ENCODE results near the gene AMOTL1.

Gene AMOTL1

DNA sequence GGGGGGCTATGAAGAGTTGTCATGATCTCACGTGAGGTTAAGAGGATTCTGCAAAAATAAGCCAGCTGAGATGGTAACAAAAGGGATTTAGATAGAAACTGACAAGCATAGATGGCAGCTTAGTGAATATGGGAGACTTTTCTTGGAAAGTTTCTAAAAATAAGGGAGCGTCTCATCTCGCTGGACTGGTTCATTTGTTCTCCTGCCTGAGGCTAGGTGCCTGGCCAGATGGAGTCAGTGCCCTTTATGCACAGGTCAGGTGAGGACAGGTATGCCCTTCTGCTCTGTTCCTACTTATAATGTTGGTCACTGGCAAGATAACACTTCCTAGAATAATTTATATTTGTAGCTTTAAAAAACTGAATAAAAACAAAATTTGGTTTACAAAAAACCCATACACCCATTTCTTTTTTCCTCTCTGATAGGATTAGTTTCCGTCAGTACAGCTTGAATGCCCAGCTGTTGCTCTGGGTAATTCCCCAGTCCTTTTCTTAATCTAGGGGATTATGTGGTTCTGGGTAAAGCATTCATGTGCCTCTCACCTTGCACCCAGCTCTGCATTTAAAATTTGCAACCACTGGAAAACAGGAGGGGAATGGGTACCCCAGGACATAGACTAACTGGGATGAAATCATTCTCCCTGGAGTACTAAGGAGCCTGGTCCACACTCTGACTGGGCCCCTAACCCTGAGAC is 90.0 kb downstream of the AMOTL1 start:
- DNase-seq = no peak

DNA sequence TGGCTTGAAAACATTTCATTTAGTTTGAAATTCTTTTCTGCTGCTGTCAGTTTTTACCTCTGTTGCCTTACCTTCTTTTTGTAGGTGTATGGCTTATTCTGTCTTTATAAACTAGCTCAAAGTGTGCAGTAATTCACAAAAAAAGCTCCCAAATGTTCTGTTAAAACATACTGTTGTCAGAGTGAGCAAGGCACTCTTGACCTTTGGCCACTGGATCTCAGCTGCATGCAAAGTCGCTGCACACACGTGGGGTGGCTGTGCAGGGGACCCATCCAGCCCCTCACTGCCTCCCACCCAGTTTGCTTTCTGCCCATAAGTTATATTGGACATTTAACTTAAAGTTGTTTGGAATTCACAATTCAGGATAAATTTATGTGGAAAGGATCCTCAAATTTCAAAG is 92.2 kb downstream of the AMOTL1 start:
- no peak for DNase-seq

DNA sequence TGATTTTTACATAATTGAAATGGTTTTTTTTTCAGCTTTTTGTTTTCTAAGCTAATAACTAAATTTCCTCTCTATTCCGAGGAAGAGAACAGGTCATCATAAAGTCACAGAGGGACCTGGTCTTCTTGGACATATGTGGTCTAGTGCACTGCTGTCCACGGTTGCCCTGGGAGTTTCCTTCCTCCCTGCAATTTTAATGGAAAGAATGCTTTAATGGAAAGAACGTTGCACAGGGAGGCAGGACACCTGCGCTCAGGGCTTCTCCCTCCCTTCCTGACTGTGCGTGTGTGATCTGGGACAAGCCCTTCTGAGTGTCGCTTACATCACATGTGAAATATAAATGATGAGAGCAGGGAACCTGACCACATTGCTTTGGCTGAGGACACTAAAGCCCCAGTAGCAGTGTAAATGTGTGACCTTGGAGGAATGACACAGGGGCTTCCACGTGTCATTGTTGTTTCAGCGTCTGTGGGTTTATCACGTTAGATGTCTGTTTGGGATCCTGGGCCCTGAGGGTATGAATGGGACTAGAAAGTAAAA is 93.2 kb downstream of the AMOTL1 start:
- no peak for DNase-seq

DNA sequence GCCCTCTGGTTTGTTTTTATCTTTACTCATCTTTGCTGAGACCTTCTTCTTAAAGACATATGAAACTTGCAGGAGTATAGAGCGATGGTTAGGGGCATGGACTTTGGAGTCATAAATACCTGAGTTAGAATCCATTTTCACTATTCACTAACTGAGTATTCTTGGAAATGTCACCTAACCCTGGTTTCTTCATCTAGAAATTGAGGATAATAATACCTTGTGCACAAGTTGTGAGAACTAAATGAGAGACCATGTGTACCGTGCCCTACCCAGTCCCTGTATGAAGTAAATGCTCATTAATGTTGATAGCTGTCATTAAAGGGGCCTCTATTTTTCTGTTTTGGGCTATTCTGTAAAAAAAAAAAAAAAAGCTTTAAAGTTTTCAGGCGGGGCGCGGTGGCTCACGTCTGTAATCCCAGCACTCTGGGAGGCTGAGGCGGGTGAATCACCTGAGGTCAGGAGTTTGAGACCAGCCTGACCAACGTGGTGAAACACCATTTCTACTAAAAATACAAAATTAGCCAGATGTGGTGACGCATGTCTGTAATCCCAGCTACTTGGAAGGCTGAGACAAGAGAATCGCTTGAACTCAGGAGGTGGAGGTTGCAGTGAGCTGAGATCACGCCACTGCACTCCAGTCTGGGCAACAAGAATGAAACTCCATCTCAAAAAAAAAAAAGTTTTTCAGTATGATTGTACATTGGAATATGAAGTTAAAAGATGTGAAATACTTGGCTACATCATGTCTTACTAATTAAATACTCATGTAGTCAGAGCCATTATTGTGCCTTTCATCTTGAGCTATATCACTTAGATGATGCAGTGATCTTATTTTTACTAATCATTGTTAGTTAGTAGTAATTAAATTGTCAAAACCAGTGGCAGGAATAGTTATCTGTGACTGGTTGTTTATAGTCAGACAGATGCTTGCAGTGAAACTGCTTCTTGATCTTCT is 95.0 kb downstream of the AMOTL1 start:
- no peak for DNase-seq

DNA sequence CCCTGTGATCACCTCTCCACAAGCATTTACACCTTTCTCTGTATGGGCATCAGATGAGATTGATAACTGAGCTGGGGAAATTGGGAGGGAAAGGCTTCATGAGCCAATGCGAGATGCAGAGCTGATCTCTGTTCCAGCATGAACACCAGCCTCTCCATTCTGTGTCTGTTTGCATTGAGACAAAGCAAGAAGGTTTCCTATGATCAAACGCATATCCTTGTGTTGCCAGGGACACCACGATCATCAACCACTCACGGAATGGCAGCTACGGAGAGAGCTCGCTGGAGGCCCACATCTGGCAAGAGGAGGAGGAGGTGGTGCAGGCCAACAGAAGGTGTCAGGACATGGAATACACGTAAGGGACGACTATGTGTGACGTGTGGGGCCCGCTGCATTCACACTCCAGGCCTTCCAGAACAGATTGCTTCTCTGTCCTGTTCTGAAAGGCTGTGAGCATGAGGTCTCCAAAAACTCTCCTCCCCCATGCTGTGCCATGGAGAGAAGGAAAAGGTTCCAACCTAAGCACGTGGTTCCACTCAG is 96.4 kb downstream of the AMOTL1 start:
- no peak for DNase-seq

DNA sequence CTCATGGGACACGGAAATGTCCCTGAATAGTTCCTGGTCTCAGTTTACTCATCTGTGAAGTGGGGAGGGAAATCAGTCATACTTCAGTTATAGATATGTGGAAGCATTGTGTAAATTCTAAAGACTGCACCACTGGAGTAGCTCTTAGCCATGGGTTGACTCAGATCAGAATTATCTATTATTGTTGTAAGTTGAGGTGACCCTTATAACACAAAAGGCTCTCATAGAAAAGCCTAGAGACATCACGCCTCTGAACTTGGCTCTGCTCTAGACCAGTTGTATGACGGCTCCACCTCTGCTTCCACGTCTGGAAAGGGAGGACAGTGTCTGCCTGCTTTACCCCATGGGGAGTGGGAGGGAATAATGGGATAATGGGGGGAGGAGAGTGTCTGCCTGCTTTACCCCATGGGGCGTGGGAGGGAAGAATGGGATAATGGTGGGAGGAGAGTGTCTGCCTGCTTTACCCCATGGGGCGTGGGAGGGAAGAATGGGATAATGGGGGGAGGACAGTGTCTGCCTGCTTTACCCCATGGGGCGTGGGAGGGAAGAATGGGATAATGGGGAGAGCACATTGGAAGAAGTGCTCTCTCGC is 98.2 kb downstream of the AMOTL1 start:
- DNase-seq = no peak

DNA sequence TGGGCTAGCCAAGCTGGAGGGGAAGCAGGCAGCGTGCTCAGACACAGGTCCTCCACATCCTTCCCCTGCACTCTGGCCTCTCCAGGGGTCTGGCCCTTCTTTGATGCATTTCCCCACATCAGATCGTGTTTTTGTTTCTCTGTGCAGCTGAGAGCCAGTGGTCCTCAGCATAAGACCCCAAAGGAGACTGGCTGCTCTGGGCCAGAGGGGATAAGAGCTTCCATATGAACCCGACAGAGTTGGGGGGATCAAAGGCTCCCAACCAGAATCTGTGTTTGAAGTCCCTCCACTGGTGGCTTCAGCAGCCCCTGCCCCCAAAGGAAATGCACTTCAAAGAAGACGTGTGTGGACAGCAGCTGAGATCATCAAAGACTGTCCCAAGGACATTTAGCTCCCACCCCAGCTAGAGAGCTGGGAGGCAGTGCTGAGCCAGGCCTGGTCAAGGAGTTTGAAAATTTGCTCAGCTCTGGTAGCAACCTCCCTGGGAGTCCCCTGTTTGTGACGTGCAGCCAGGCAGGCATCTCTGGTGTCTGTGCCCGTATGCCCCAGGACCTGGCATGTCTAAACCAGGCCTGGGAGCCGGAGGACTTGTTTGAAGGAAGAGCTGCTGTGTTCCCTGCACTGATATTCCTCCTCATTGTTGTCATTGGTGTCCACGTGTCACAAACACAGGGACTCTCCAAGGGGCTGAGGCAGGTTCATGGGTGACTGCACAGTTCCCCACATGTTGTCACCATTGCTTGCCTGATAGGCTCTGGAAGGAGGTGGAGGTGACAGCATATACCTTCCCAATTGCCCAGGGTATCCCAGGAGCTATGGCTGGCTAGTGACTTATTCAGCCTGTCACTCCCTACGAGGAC is 99.0 kb downstream of the AMOTL1 start:
- no peak for DNase-seq

DNA sequence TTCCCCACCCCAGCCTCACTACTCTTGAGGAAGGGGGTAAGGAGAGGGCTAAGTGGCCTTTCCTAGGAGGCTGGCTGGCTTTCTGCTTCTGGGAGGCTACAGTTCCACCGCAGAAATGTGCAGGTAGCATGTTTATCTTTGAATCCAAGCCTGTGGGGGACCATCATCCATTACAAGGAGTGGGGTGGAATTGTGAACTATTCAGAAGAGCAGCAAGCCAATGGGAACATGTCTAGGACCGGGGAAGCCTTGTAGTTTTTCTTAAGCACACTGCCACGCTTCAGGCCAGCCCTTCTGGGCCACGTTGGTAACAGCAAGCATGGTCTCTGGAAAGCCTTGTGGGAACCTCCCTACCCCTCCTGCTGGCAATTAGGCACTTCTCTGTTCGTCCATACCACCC is 100.3 kb downstream of the AMOTL1 start:
- no peak for DNase-seq

DNA sequence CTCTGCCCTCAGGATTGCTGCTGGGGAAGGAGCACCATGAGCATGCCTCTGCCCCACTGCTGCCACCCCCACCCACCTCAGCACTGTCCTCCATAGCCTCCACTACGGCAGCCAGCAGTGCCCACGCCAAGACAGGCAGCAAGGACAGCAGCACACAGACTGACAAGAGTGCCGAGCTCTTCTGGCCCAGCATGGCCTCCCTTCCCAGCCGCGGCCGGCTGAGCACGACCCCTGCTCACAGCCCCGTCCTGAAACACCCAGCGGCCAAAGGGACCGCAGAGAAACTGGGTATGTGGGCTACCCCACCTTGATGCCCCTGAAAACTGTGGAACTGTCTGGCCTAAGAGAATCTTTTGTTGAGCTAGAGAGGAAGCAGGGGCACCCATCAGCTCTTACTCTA is 101.0 kb downstream of the AMOTL1 start:
- DNase-seq = no peak

DNA sequence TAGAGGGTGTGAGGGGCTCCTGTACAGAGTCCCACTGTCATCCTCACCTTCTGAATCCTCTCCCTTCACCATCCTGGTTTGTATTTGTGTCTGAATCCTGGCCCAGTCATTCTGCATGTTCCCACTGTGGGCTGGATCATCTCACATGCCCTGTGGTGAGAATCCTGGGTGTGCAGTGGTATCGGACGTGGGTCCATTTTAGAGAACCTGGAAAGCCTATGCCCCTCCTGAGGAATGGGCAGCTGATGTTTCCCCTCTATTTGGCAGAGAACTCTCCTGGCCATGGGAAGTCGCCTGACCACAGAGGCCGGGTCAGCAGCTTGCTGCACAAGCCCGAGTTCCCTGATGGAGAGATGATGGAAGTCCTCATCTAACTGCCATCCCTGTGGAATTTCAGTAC is 102.3 kb downstream of the AMOTL1 start:
- DNase-seq = no peak

DNA sequence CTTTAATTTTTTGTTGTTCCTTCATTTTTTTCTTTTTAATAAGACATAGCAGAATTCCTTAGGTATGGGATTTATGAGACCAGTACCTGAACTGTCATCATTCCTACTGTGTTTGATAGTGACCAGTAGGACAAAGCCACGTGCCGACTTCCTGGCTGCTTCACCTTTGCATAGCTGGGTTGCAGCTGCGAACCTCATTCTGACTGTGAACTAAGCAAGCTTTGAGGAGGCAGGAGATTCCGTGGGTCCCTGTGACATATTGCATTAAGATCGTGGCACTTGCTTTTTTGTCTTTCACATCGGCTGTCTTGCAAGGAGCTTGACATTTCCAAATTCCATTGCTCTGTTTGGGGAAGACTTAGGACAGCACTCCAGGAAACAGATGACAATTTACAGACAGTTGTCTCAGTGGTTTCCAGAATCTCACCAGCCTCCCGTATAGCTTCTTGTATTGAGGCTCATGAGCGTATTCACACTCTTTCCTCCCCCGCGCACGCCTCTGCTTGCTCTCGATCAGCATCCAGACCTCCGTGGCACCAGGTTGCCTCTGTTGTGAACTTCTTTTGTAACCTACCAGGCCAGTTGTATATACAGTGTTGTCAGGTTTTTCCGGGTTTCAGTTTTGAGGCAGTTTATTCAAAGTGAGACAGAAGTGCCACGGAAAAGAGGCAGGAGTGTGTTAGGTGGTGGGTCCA is 103.5 kb downstream of the AMOTL1 start:
- DNase-seq = no peak

DNA sequence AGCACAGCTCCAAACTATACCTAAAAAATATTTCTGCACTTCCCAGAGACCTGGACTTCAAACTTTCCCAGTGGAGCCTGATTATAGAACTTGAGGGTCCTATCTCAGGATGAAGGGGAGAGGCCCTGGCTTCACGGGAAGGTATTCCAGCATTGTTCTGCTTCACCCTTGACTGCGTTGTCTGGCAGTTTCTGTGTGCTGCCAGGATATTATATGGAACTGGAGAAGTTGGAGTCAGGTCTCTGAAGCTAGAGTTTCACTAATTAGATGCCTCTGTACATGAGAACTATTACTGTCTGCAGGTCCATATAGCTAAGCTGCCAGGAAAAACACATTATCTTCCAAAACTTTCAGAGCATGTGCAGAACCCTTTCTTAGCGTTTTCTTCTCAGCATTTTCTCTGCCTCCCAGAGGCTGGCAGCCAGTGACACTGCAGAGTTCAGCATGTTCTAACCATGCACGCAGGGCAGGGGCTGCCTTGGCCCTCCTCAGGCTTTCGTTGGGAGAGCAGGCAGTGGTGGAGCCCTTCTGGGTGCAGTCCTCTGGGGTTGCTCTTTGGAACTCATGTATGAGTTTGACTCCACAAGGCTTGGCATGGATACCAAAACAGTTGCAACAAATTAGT is 105.9 kb downstream of the AMOTL1 start:
- no peak for DNase-seq

DNA sequence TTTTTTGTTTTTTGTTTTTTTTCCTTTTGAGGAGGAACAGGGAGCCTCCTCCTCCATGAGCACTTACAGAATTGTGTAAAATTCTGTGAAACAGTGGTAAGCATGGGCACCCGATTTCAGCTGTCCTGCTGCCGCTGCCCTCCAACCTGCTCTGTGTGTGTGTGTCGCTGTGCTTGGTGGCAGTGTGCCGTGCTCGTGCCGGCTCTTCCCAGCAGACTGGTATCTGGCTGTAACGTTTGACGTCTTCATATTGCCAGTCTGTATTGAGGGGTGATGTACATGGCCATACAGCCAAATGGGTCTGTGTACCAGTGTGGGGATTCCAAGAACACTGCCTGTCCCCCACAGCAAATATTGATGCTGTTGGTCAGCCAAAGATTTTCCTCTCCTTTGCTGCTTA is 108.1 kb downstream of the AMOTL1 start:
- DNase-seq = no peak

DNA sequence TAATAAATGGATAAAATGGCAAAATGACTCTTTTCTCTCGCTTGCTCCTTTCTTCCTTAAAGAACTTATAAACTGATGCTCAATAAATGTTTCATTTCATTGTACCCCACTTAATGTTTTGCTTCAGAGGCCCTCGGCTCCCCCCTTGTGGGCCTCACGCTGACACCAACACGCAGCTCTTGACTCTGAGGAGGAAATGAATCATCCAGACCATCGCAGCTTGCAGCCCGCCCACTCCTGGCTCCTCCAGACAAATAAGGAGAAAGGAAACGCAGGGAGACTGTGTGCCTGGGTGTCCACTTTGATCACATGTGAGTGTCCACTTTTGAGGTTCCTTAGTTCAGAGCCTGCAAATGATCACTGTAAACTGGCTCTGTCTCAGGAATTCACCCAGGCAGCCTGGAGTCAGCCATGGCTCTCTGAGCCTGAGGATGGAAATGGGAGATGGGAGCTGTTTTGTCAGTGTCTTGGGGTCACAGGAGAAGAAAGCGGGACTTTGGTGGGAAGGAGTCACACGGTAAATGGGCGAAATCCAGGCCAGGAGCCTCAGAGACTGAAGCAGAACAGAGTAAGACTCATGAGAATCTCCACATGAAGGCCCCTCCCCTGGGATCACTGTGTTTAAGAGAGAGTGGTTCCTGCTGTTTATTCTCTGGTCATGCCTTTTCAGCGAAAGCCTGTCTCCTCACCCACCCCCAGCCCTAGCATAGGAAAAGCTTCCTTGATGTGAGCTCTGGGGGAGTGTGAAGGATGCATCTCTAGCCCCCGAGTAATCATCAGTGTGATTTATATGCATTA is 108.7 kb downstream of the AMOTL1 start:
- DNase-seq = peak; percentile 14 to 15

DNA sequence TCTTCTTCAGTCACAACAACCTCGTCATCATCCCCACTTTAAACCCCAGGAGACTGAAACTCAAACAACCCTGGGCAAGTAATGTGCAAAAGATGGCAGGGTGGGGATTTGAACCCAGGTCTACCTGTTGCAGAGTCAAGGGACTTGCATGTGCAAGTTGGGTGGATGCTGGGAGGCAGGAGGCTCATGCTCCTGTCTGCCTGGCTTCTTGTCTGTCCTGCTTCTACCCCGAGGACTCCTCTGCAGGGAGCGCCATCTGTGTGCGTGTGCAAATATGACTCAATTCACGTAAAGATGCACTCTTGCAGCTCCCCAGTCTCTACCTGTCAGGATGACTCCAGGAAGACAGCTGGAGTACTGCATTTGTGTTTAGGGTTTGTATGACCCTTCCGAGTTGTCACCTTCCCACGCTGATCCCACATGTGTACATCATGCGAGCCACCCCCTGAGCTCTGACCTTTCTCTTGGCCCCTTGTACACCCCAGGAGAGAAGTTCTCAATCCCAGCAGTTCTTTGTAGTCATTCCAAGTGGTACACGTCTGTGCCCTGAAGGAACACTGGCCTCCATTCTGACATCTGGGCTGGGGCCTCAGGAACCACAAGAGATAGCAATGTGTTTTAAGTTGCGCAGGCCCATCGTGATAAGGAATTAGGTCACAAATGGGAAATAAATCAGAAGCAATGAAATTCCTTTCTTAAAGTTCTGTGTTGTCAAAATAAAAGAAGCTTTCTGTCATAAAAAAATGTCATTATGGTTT is 109.5 kb downstream of the AMOTL1 start:
- no peak for DNase-seq

DNA sequence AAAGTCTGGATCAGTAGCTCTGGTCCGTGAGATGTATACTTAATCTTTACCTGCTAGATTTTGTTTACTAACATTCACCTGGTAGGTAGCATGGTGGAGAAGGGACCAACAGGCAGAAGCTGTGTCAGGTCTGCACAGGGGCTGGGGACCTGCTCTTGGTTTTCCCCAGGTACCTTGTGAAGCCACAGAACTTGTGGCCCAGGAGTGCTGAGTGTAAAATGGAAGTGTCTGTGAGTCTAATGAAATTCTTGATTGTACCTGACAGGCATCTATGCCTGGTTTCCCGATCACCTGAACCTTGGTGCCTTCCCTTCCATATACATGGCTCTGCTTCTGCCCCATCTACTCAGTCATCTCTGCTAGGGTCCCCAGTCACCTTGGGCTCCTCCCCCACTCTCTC is 110.8 kb downstream of the AMOTL1 start:
- no peak for DNase-seq

DNA sequence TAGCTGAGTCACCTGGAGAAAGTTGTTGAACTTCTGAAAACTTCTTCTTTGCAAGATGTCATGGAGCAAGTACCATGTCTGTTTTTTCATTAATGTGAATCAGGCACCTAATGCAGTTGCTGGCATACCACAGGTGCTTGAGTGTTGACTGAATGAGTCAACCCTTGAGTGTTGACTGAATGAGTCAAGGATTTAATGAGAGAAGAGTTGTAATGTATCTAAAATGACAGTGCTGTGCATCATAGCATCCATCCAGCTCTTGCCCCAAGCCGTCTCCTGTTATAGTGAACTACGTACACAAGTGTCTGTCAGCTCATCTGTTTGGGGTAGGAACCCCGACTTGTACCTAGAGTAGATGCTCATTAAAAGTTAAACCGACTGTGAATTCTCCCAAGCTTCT is 112.1 kb downstream of the AMOTL1 start:
- DNase-seq = no peak

DNA sequence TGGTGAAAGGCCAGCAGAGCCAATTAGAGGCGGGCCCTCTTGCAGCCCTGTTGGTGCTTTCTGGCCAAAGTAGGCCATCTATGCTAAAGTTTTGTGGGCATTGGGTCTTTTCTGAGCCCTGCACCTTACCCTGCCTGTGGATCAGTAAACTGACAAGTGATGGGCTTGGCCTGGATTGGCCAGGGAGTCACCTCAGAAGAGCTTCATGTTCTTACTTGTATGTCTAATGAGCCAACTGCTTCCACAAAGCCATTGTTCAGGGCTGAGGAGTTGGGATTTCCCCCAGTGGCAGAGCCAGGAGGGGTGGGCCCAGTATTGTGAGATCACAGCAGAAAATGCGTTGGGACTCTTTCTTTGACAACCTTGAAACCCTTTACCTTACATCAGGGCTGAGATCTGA is 114.8 kb downstream of the AMOTL1 start:
- DNase-seq = no peak

DNA sequence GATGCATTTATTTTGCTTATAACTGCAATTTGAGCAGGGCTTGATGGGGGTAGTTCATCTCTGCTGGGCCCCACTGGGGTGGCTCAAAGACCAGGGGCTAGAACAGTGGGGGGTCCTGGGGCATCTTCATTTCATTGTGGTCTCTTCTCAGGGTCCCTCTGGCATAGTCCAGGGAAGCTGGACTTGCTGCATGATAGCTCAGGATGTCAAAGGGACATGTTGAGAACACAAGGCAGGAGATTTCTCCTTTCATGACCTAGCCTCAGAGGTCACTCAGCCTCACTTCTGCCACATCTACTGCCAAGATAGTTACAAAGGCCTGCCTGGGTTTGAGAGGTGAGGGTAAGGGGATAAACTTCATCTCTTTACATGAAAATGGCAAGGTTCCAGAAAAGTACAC is 115.7 kb downstream of the AMOTL1 start:
- DNase-seq = no peak

DNA sequence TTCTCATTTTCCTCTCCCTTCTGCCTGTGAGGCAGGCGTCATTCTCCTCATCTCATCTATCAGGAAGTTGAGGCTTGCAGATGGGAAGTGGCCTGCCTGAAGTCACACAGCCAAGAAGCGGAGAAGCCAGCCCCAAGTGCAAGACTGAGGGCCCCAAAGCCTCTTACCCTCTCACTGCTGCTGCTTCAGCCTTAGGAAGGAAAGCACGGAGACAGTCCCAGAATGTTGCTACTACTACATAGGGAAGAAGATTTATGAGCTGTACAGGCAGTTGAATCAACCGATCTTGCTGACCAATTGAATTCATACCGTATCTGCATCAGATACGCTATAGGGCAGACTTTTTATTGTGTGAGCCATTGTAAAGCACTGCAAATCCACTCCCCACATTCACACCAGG is 116.2 kb downstream of the AMOTL1 start:
- DNase-seq = no peak

All from hippocampal formation (tissue), 2 donors.